ENCODE results near the gene ENPP4. TPM values are rescaled to one million over a fixed set of nuclear protein-coding genes. Genes with fewer than 3 reads are reported as not detected.
"Not testable (repeated sequence)": the region's sequence is repeated elsewhere in the genome, so short reads cannot be mapped to it uniquely, and the experiment has no call there.

ENPP4 gene
- total RNA-seq, 1 experiment from 2014 or later = 5.4 TPM

DNA sequence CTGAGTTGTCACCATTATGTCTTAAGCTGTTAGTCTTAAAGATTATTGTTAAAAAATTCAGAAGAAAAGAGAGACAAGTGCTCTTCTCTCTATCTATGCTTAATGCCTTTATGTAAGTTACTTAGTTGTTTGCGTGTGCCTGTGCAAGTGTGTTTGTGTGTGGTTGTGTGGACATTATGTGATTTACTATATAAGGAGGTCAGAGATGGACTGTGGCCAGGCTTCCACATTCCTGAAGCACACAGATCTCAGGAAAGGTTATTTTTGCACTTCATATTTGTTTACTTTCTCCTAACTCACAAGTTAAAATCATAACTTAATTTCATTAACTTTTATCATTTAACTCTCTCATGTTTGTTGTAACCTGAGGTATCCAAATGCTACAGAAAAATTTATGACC lies 14.5 kb downstream of the ENPP4 start:
- in situ Hi-C loops (cut with HindIII; ENCODE audit: low pct_unique_long_range_greater_than_20kb, low sequenced_read_pairs) (no loop called here), intact Hi-C loops (cut with micrococcal nuclease; ENCODE audit: unreplicated experiment) (no loop called here)
- ChIA-PET CTCF (interaction anchor here (0.6 kb wide), 1 partner anchor 55 kb away, joined by 4 read pairs; no protein-coding TSS in a partner anchor), POLR2A (no interaction called here)
- no peak for DNase-seq (ENCODE audit: low read depth, low spot score)
- no peak overlapping the region for H3K27ac ChIP-seq (ENCODE audit: low read length)
- no peak overlapping the region for H3K4me3 ChIP-seq (ENCODE audit: low read depth in 2 of 2, low read length in 2 of 2)
- no peaks in the 10 kb centered on the region for H3K36me3 ChIP-seq (ENCODE audit: control insufficient read depth, insufficient read depth, low read length)
- ATAC-seq = no peak
- TF ChIP-seq, protein P1, sequence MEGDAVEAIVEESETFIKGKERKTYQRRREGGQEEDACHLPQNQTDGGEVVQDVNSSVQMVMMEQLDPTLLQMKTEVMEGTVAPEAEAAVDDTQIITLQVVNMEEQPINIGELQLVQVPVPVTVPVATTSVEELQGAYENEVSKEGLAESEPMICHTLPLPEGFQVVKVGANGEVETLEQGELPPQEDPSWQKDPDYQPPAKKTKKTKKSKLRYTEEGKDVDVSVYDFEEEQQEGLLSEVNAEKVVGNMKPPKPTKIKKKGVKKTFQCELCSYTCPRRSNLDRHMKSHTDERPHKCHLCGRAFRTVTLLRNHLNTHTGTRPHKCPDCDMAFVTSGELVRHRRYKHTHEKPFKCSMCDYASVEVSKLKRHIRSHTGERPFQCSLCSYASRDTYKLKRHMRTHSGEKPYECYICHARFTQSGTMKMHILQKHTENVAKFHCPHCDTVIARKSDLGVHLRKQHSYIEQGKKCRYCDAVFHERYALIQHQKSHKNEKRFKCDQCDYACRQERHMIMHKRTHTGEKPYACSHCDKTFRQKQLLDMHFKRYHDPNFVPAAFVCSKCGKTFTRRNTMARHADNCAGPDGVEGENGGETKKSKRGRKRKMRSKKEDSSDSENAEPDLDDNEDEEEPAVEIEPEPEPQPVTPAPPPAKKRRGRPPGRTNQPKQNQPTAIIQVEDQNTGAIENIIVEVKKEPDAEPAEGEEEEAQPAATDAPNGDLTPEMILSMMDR (IDR thresholded peaks at IDR 0.05) = no peak
- TF ChIP-seq TCF7L2 (IDR thresholded peaks at IDR 0.05; ENCODE audit: low read depth, low read length) = no peak
- TF ChIP-seq SIN3A (IDR thresholded peaks at IDR 0.05; ENCODE audit: borderline replicate concordance, insufficient read depth, low read depth, low read length) = no peak
- TF ChIP-seq, protein P2, sequence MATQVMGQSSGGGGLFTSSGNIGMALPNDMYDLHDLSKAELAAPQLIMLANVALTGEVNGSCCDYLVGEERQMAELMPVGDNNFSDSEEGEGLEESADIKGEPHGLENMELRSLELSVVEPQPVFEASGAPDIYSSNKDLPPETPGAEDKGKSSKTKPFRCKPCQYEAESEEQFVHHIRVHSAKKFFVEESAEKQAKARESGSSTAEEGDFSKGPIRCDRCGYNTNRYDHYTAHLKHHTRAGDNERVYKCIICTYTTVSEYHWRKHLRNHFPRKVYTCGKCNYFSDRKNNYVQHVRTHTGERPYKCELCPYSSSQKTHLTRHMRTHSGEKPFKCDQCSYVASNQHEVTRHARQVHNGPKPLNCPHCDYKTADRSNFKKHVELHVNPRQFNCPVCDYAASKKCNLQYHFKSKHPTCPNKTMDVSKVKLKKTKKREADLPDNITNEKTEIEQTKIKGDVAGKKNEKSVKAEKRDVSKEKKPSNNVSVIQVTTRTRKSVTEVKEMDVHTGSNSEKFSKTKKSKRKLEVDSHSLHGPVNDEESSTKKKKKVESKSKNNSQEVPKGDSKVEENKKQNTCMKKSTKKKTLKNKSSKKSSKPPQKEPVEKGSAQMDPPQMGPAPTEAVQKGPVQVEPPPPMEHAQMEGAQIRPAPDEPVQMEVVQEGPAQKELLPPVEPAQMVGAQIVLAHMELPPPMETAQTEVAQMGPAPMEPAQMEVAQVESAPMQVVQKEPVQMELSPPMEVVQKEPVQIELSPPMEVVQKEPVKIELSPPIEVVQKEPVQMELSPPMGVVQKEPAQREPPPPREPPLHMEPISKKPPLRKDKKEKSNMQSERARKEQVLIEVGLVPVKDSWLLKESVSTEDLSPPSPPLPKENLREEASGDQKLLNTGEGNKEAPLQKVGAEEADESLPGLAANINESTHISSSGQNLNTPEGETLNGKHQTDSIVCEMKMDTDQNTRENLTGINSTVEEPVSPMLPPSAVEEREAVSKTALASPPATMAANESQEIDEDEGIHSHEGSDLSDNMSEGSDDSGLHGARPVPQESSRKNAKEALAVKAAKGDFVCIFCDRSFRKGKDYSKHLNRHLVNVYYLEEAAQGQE (IDR thresholded peaks at IDR 0.05; ENCODE audit: insufficient read depth in 1 of 2, low read depth in 2 of 2, low read length in 1 of 2) = no peak
- TF ChIP-seq POLR2AphosphoS5 (IDR thresholded peaks at IDR 0.05; ENCODE audit: low read depth, low read length) = no peak
- no peaks in the 10 kb centered on the region for H3K4me1 ChIP-seq (ENCODE audit: control insufficient read depth, insufficient read depth, low read length)
- BruUV-seq (replicated peaks) = no TSS peak
- H3K9me3 ChIP-seq (ENCODE audit: control insufficient read depth, insufficient read depth, low read depth, low read length) = no peaks in the 10 kb centered on the region
- no peaks in the 10 kb centered on the region for H3K27me3 ChIP-seq (ENCODE audit: control insufficient read depth, insufficient read depth, low read length)

DNA sequence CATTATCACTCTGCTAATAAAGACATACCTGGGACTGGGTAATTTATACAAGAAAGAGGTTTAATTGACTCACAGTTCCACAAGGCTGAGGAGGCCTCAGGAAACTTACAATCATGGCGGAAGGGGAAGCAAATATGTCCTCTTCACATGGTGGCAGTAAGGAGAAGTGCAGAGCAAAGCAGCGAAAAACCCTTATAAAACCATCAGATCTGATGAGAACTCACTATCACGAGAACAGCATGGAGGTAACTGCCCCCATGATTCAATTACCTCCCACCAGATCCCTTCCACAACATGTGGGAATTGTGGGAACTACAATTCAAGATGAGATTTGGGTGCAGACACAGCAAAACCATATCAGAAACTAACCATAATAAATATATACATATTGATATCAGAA lies 19.3 kb downstream of the ENPP4 start:
- H3K9me3 ChIP-seq (ENCODE audit: control insufficient read depth, insufficient read depth, low read depth, low read length); POLR2A ChIA-PET; ATAC-seq; intact Hi-C loops (cut with micrococcal nuclease; ENCODE audit: unreplicated experiment); H3K27me3 ChIP-seq (ENCODE audit: control insufficient read depth, insufficient read depth, low read length); H3K36me3 ChIP-seq (ENCODE audit: control insufficient read depth, insufficient read depth, low read length); H3K4me3 ChIP-seq (ENCODE audit: low read depth in 2 of 2, low read length in 2 of 2); in situ Hi-C loops (cut with HindIII; ENCODE audit: low pct_unique_long_range_greater_than_20kb, low sequenced_read_pairs); H3K27ac ChIP-seq (ENCODE audit: low read length); CTCF ChIA-PET; BruUV-seq (replicated peaks); H3K4me1 ChIP-seq (ENCODE audit: control insufficient read depth, insufficient read depth, low read length); DNase-seq (ENCODE audit: low read depth, low spot score): not testable (repeated sequence)

DNA sequence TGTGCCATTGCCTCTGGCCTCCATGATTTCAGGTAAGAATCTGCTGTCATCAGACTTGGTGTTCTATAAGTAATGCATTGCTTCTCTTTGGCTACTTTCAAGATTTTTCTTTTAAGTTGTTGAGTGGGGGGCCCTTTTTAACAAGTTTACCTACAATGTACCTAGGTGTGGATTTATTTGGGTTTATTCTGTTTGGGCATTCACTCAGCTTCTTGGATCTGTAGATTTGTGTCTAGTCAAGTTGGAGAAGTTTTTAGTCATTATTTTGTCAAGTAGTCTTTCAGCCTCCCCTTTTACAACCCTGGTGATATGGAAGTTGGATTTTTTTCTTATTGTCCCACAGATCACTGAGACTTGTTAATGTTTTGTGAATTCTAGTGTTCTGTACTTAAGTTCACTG lies 26.9 kb downstream of the ENPP4 start:
- H3K27me3 ChIP-seq (ENCODE audit: control insufficient read depth, insufficient read depth, low read length) = peaks cover 5% of the 10 kb centered on the region; the same call in 1 of the 2 replicates
- in situ Hi-C loops (cut with HindIII; ENCODE audit: low pct_unique_long_range_greater_than_20kb, low sequenced_read_pairs) (no loop called here), intact Hi-C loops (cut with micrococcal nuclease; ENCODE audit: unreplicated experiment) (no loop called here)
- no peaks in the 10 kb centered on the region for H3K4me1 ChIP-seq (ENCODE audit: control insufficient read depth, insufficient read depth, low read length)
- no peaks in the 10 kb centered on the region for H3K9me3 ChIP-seq (ENCODE audit: control insufficient read depth, insufficient read depth, low read depth, low read length)
- no peak for DNase-seq (ENCODE audit: low read depth, low spot score)
- no peak overlapping the region for H3K27ac ChIP-seq (ENCODE audit: low read length)
- no peak for ATAC-seq
- no TSS peak for BruUV-seq (replicated peaks)
- H3K36me3 ChIP-seq (ENCODE audit: control insufficient read depth, insufficient read depth, low read length) = no peaks in the 10 kb centered on the region
- ChIA-PET POLR2A (interaction anchor here (0.7 kb wide), 1 partner anchor 24 kb away, joined by 3 read pairs; no protein-coding TSS in a partner anchor), CTCF (no interaction called here)
- TF ChIP-seq, protein P1 (IDR thresholded peaks at IDR 0.05) = no peak
- no peak for TF ChIP-seq TCF7L2 (IDR thresholded peaks at IDR 0.05; ENCODE audit: low read depth, low read length)
- TF ChIP-seq SIN3A (IDR thresholded peaks at IDR 0.05; ENCODE audit: borderline replicate concordance, insufficient read depth, low read depth, low read length) = no peak
- TF ChIP-seq POLR2AphosphoS5 (IDR thresholded peaks at IDR 0.05; ENCODE audit: low read depth, low read length) = no peak
- TF ChIP-seq, protein P2 (IDR thresholded peaks at IDR 0.05; ENCODE audit: insufficient read depth in 1 of 2, low read depth in 2 of 2, low read length in 1 of 2) = no peak
- H3K4me3 ChIP-seq (ENCODE audit: low read depth in 2 of 2, low read length in 2 of 2) = no peak overlapping the region

All from Panc1 (cell line).